ENCODE data around the gene ATP2C2.

- TF ChIP-seq YY1 (tag by site-specific recombination; IDR thresholded peaks at IDR 0.05) (no peak), ZBTB7A (tag by site-specific recombination; IDR thresholded peaks at IDR 0.05; ENCODE audit: low read depth) (no peak), CTCF (tag by site-specific recombination; IDR thresholded peaks at IDR 0.05) (no peak), REST (tag by site-specific recombination; IDR thresholded peaks at IDR 0.05) (no peak), HOXD13 (CRISPR knock-in tag; IDR thresholded peaks at IDR 0.05; ENCODE audit: borderline replicate concordance) (no peak), ZBTB20 (tag by site-specific recombination; IDR thresholded peaks at IDR 0.05) (no peak), ZNF510 (tag by site-specific recombination; IDR thresholded peaks at IDR 0.05; ENCODE audit: insufficient replicate concordance) (no peak), ZNF580 (tag by site-specific recombination; IDR thresholded peaks at IDR 0.05) (no peak), ZBTB49 (tag by site-specific recombination; IDR thresholded peaks at IDR 0.05; ENCODE audit: low read depth) (no peak), ZNF449 (tag by site-specific recombination; IDR thresholded peaks at IDR 0.05) (no peak), KLF16 (tag by site-specific recombination; IDR thresholded peaks at IDR 0.05) (no peak), ZNF513 (tag by site-specific recombination; IDR thresholded peaks at IDR 0.05) (no peak), ZNF76 (tag by site-specific recombination; IDR thresholded peaks at IDR 0.05; ENCODE audit: borderline replicate concordance, low read depth) (no peak), ZNF660 (tag by site-specific recombination; IDR thresholded peaks at IDR 0.05) (no peak)
These were observed 74.2 kb downstream of the ATP2C2 start for GRCh38 chr16:84442416-84443145.

Measured in HEK293 (cell line).